ENCODE measurements around the gene MIA2.
"Not testable (repeated sequence)": the region's sequence is repeated elsewhere in the genome, so short reads cannot be mapped to it uniquely, and the experiment has no call there.

MIA2 gene

DNA sequence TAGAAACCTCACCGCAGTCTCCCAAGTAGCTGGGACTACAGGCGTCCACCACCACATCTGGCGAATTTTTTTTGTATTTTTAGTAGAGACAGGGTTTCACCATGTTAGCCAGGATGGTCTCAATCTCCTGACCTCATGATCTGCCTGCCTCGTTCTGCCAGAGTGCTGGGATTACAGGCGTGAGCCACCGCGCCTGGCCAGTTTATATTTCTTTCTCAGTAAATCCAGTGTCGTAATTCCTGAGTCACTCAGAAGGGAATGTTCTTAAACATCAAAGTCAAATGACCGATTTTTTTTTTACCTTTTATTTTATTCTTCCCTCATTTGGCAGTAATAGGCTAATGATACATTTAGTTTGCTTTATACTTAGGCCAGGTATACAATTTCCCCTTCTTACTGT, 118.0 kb downstream of the MIA2 start:
- TF ChIP-seq ZFX (IDR thresholded peaks at IDR 0.05; ENCODE audit: borderline replicate concordance), result no peak
- TF ChIP-seq, protein P1, sequence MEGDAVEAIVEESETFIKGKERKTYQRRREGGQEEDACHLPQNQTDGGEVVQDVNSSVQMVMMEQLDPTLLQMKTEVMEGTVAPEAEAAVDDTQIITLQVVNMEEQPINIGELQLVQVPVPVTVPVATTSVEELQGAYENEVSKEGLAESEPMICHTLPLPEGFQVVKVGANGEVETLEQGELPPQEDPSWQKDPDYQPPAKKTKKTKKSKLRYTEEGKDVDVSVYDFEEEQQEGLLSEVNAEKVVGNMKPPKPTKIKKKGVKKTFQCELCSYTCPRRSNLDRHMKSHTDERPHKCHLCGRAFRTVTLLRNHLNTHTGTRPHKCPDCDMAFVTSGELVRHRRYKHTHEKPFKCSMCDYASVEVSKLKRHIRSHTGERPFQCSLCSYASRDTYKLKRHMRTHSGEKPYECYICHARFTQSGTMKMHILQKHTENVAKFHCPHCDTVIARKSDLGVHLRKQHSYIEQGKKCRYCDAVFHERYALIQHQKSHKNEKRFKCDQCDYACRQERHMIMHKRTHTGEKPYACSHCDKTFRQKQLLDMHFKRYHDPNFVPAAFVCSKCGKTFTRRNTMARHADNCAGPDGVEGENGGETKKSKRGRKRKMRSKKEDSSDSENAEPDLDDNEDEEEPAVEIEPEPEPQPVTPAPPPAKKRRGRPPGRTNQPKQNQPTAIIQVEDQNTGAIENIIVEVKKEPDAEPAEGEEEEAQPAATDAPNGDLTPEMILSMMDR (IDR thresholded peaks at IDR 0.05), result no peak
- no peak overlapping the region for H3K27ac ChIP-seq

DNA sequence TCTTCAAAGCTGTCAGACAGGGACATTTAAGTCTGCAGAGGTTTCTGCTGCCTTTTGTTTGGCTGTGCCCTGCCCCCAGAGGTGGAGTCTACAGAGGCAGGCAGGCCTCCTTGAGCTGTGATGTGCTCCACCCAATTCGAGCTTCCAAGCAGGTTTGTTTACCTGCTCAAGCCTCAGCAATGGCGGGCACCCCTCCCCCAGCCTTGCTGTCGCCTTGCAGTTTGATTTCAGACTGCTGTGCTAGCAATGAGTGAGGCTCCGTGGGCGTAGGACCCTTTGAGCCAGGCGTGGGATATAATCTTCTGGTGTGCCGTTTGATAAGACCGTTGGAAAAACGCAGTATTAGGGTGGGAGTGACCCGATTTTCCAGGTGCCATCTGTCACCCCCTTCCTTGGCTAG, 125.4 kb downstream of the MIA2 start:
- not testable (repeated sequence) for H3K27ac ChIP-seq

GRCh38 chr14:39360316-39360715, 126.6 kb downstream of the MIA2 start:
- TF ChIP-seq, protein P1 (IDR thresholded peaks at IDR 0.05), result no peak
- TF ChIP-seq ZFX (IDR thresholded peaks at IDR 0.05; ENCODE audit: borderline replicate concordance), result no peak
- no peak overlapping the region for H3K27ac ChIP-seq

GRCh38 chr14:39361556-39361955, 127.8 kb downstream of the MIA2 start:
- not testable (repeated sequence) for H3K27ac ChIP-seq

DNA sequence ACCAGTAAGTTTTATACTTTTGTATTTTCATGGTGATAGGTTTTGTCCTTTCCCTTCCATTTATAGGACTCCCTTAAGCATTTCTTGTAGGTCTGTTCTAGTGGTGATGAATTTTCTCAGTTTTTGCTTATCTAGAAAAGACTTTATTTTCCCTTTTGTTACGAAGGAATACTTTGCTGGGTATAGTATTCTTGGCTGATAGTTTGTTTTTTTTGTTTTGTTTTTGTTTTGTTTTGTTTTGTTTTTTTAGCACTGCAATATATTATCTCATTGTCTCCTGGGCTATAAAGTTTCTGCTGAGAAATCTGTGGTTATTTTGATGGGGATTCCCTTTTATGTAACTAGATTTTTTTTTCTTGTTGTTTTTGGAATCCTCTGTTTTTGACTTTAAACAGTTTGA, 130.8 kb downstream of the MIA2 start:
- no peak overlapping the region for H3K27ac ChIP-seq
- no peak for TF ChIP-seq ZFX (IDR thresholded peaks at IDR 0.05; ENCODE audit: borderline replicate concordance)
- TF ChIP-seq, protein P1 (IDR thresholded peaks at IDR 0.05), result no peak

GRCh38 chr14:39365354-39365753, 131.6 kb downstream of the MIA2 start:
- no peak for TF ChIP-seq ZFX (IDR thresholded peaks at IDR 0.05; ENCODE audit: borderline replicate concordance)
- TF ChIP-seq, protein P1 (IDR thresholded peaks at IDR 0.05), result no peak
- H3K27ac ChIP-seq, result no peak overlapping the region

- no peak overlapping the region for H3K27ac ChIP-seq
- TF ChIP-seq ZFX (IDR thresholded peaks at IDR 0.05; ENCODE audit: borderline replicate concordance), result no peak
- TF ChIP-seq, protein P1 (IDR thresholded peaks at IDR 0.05), result no peak
These were observed 133.0 kb downstream of the MIA2 start for GRCh38 chr14:39366460-39367386.

GRCh38 chr14:39367387-39367751, 133.7 kb downstream of the MIA2 start:
- no peak overlapping the region for H3K27ac ChIP-seq

More at GRCh38 chr14:39367387-39367751, 133.7 kb downstream of the MIA2 start:
- TF ChIP-seq, protein P1 (IDR thresholded peaks at IDR 0.05), result no peak
- TF ChIP-seq ZFX (IDR thresholded peaks at IDR 0.05; ENCODE audit: borderline replicate concordance), result no peak

Measured in 22Rv1 (cell line).